H1 (cell line): ENCODE data around the gene CHST11. TPM values are rescaled to one million over a fixed set of nuclear protein-coding genes. Genes with fewer than 3 reads are reported as not detected.

Source experiments
- FOSL1 ChIP-seq: IDR thresholded peaks from 2 replicates; pipeline ENCODE4 v1.6.1; 2011; ENCODE audit warnings: mild to moderate bottlenecking, low read depth, low read length, moderate library complexity; ENCODE audit not compliant: insufficient read depth
- GTF2F1 ChIP-seq: IDR thresholded peaks from 2 replicates; pipeline ENCODE4 v1.6.1; 2012; ENCODE audit warnings: low read depth, low read length, improper control_type of control experiment, borderline replicate concordance
- RFX5 ChIP-seq: IDR thresholded peaks from 2 replicates; pipeline ENCODE4 v1.6.1; 2011; ENCODE audit warnings: low read depth, low read length, improper control_type of control experiment, borderline replicate concordance
- polyA plus RNA-seq, 7 experiments: library from polyadenylated mRNA; depleted of rRNA in 3 of 7; stranded (reverse) in 5 of 7; unstranded in 2 of 7; fragments of >200 nt in 5 of 7; fragments of 200-250 nt in 2 of 7; gene quantifications; 1 replicate in 5 of 7; 2 replicates in 1 of 7; 4 replicates in 1 of 7; pipeline versions ENCODE4 v1.2.1 to v1.2.3, GENCODE V29; 2011 to 2013; ENCODE audit warnings: missing spikeins in 2 of 7, mixed read lengths in 2 of 7
- total RNA-seq: library from RNA; stranded (reverse); fragmentation: NEBNext Ultra II Directional; extraction: Animal tissue kit (Norgen Biotek cat#: 25700); gene quantifications from 2 replicates; pipeline ENCODE4 v1.2.1, GENCODE V29; 2021

CHST11 gene
- total and polyA plus RNA-seq, 2 of the 8 experiments (the other 6 are each of a cell fraction or from before 2014, with no cell fraction given) = 14.4 to 20.8 TPM

DNA sequence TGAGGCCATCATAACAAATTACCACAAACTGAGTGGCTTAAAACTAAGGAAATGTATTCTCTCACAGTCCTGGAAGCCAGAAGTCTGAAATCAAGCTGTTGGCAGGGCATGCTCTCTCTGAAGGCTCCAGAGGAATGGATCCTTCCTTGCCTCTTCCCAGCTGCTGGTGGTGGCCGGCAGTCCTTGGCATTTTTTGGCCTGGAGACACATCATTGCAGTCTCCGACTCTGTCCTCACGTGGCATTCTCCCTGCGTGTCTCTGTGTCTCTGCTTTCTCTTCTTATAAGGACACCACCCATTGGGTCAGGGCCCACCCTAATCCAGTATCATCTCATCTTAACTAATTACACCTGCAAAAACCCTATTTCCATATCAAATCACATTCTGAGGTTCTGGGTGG lies 295.3 kb downstream of the CHST11 start (continued):
- TF ChIP-seq RFX5 (no peak), FOSL1 (no peak), GTF2F1 (no peak)
- TF ChIP-seq, all 59 proteins: peak for 0
